ENCODE data around the gene FCER2. TPM values are rescaled to one million over a fixed set of nuclear protein-coding genes. Genes with fewer than 3 reads are reported as not detected.
"Not testable (repeated sequence)": the region's sequence is repeated elsewhere in the genome, so short reads cannot be mapped to it uniquely, and the experiment has no call there.

The FCER2 gene
- total RNA-seq, 1 experiment from 2014 or later = not detected

DNA sequence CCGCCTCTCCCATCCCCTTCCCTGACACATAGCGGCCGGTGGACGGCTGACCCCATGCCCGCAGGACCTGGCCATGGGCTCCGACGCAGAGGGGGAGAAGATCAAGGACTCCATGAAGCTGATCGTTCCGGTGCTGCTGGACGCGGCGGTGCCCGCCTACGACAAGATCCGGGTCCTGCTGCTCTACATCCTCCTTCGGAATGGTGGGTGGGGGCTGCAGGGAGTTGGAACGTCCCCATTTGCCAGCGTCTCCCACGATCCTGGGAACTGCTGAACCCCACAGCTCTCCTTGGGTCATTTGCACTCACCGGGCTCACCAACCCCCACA lies 57.4 kb downstream of the FCER2 start:
- CTCF ChIA-PET = interaction anchor here (1.3 kb wide), 1 partner anchor 76 kb away, joined by 4 read pairs; no protein-coding TSS in a partner anchor
- POLR2A ChIA-PET (ENCODE audit: low non-redundant PET) = no interaction called here
- Histone ChIP-seq H3K4me3 (ENCODE audit: low read depth, low read length, poor library complexity, severe bottlenecking) (no peak overlapping the region), H3K9me3 (ENCODE audit: low read depth, low read length, poor library complexity, severe bottlenecking) (no peaks in the 10 kb centered on the region), H3K4me1 (ENCODE audit: insufficient read depth, low read length, poor library complexity, severe bottlenecking) (no peaks in the 10 kb centered on the region), H3K36me3 (ENCODE audit: insufficient read depth, low read length, poor library complexity, severe bottlenecking) (no peaks in the 10 kb centered on the region), H3K27ac (ENCODE audit: low read depth, low read length, poor library complexity, severe bottlenecking) (no peak overlapping the region), H3K27me3 (replicated peaks; ENCODE audit: insufficient read depth, low read depth, low read length, poor library complexity) (no peaks in the 10 kb centered on the region)
- intact Hi-C loops (cut with micrococcal nuclease; ENCODE audit: unreplicated experiment) = no loop called here
- no TSS peak for BruUV-seq (replicated peaks)
- no peak for DNase-seq (ENCODE audit: low spot score)
- no peak for TF ChIP-seq EZH2 (IDR thresholded peaks at IDR 0.05; ENCODE audit: borderline replicate concordance, low read depth, low read length, poor library complexity, severe bottlenecking)
- no peak for TF ChIP-seq CTCF (conservative IDR thresholded peaks at IDR 0.05; ENCODE audit: low read depth, low read length)

DNA sequence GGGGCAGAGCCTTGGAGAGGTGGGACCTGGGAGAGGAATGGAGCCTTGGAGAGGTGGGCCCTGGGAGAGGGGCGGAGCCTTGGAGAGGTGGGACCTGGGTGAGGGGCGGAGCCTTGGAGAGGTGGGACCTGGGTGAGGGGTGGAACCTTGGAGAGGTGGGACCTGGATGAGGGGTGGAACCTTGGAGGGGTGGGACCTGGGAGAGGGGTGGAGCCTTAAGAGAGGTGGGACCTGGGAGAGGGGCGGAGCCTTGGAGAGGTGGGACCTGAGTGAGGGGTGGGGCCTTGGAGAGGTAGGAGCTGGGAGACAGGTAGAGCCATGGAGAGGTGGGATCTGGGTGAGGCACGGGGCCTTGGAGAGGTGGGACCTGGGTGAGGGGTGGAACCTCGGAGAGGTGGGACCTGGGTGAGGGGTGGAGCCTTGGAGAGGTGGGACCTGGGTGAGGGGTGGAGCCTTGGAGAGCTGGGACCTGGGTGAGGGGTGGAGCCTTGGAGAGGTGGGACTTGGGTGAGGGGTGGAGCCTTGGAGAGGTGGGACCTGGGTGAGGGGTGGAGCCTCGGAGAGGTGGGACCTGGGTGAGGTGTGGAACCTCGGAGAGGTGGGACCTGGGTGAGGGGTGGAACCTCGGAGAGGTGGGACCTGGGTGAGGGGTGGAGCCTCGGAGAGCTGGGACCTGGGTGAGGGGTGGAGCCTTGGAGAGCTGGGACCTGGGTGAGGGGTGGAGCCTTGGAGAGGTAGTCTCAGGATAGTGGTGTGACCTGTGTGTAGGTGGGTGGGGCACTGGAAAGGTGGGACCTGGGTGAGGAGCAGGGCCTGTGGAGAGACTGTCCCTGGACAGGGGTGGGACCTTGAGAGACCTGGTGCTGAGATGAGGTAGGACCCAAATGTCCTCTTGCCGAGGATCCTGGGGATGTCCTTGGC lies 58.0 kb downstream of the FCER2 start:
- H3K4me3 ChIP-seq (ENCODE audit: low read depth, low read length, poor library complexity, severe bottlenecking); BruUV-seq (replicated peaks); H3K9me3 ChIP-seq (ENCODE audit: low read depth, low read length, poor library complexity, severe bottlenecking); H3K27me3 ChIP-seq (replicated peaks; ENCODE audit: insufficient read depth, low read depth, low read length, poor library complexity); H3K27ac ChIP-seq (ENCODE audit: low read depth, low read length, poor library complexity, severe bottlenecking); H3K36me3 ChIP-seq (ENCODE audit: insufficient read depth, low read length, poor library complexity, severe bottlenecking); intact Hi-C loops (cut with micrococcal nuclease; ENCODE audit: unreplicated experiment); H3K4me1 ChIP-seq (ENCODE audit: insufficient read depth, low read length, poor library complexity, severe bottlenecking): not testable (repeated sequence)
- ChIA-PET CTCF (interaction anchor here (1.3 kb wide), 1 partner anchor 75 kb away, joined by 4 read pairs; no protein-coding TSS in a partner anchor), POLR2A (ENCODE audit: low non-redundant PET) (interaction anchor here (0.6 kb wide), 1 partner anchor 14 kb away, joined by 3 read pairs; the partner anchor contains the start of genes PET100 and XAB2)
- peak; percentile 33 for DNase-seq (ENCODE audit: low spot score)

- H3K27ac ChIP-seq (ENCODE audit: low read depth, low read length, poor library complexity, severe bottlenecking) = no peak overlapping the region
- no peaks in the 10 kb centered on the region for H3K27me3 ChIP-seq (replicated peaks; ENCODE audit: insufficient read depth, low read depth, low read length, poor library complexity)
- BruUV-seq (replicated peaks) = no TSS peak
- no peak overlapping the region for H3K4me3 ChIP-seq (ENCODE audit: low read depth, low read length, poor library complexity, severe bottlenecking)
- H3K36me3 ChIP-seq (ENCODE audit: insufficient read depth, low read length, poor library complexity, severe bottlenecking) = no peaks in the 10 kb centered on the region
- no peak for TF ChIP-seq EZH2 (IDR thresholded peaks at IDR 0.05; ENCODE audit: borderline replicate concordance, low read depth, low read length, poor library complexity, severe bottlenecking)
- no peak for TF ChIP-seq CTCF (conservative IDR thresholded peaks at IDR 0.05; ENCODE audit: low read depth, low read length)
- CTCF ChIA-PET = interaction anchor here (0.6 kb wide), 1 partner anchor 78 kb away, joined by 3 read pairs; no protein-coding TSS in a partner anchor
- H3K4me1 ChIP-seq (ENCODE audit: insufficient read depth, low read length, poor library complexity, severe bottlenecking) = no peaks in the 10 kb centered on the region
- POLR2A ChIA-PET (ENCODE audit: low non-redundant PET) = no interaction called here
- intact Hi-C loops (cut with micrococcal nuclease; ENCODE audit: unreplicated experiment) = no loop called here
- no peak for DNase-seq (ENCODE audit: low spot score)
- no peaks in the 10 kb centered on the region for H3K9me3 ChIP-seq (ENCODE audit: low read depth, low read length, poor library complexity, severe bottlenecking)
Measured at GRCh38 chr19:7643031-7643415, 58.9 kb downstream of the FCER2 start.
